GM19395 (cell line): ENCODE data around the gene C10orf71.

Source experiments
- ATAC-seq: cut with Tn5 transposase; IDR thresholded peaks from one replicate; pipeline ENCODE4 v1.9.1; 2021; ENCODE audit warnings: mild to moderate bottlenecking, moderate library complexity; ENCODE audit not compliant: unreplicated experiment

The C10orf71 gene

DNA sequence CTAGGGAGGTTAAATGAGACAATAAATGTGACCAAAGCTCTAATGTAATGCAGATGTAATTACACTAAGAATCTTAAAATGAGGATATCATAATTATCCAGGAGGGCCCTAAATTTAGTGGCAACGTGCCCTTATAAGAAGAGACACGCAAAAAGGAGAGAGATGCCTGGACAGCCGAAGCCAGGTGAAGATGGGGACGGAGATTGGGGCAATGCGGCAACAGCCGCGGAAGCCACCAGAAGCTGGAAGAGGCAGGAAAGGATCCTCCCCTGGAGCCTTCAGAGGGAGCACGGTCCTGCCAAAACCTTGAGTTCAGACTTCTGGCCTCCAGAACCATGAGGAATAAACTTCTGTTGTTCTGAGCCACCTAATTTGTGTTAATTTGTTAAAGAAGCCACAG is 25.3 kb upstream of the C10orf71 start:
- no peak for ATAC-seq

DNA sequence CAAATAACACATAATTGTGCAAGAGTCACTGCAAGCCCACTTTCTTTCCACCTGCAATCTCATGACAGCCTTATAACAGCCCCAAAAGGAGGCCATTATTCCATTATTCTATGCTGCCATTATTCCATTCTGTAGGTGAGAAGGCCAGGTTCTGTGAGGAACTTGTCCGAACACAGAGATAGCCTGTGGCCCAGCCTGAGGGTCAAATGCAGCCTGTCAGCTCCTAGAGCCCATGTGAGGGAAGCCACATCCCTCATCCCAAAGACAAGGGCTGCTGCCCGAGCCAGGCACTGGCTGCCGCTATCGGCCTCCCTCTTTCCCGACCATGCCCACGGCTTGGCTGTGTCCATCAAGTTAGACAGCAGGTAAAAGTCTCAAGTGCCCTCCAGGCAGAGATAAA is 24.1 kb upstream of the C10orf71 start:
- no peak for ATAC-seq

DNA sequence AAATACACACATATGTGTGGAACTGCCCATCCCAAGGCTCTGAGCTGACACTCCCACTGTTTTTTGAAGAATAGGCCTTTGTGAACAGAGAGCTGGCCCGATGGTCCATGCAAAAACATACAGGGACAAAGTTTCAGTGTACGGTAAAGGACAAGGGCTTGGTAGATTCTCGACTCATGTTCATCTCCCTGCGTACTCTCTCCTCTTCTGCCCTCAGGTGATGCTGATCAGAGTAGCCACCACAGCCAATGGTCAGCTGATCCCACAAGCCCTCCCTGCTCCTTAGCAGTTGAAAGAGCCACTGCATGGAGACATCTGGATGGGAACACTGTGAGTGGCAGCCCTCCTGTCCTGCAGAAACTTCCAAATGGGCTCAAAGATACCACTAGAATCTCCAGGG is 23.1 kb upstream of the C10orf71 start:
- ATAC-seq: no peak

DNA sequence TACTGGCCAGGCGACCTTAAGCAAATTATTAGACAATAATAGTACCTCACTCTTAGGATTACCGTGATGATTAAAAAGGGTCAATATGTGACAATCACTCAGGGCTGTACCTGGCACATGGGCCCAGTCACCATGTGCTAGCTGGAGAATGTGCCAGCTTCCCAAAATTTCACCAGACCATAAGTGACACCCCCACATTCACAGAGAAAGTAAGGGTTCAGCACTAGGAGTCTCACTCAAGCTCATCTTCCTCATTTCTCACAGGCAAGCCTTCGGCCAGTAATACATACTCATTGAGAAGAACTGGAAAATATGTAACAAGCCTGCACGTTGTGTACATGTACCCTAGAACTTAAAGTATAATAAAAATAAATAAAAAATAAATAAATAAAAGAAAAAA is 22.4 kb upstream of the C10orf71 start:
- ATAC-seq: no peak

DNA sequence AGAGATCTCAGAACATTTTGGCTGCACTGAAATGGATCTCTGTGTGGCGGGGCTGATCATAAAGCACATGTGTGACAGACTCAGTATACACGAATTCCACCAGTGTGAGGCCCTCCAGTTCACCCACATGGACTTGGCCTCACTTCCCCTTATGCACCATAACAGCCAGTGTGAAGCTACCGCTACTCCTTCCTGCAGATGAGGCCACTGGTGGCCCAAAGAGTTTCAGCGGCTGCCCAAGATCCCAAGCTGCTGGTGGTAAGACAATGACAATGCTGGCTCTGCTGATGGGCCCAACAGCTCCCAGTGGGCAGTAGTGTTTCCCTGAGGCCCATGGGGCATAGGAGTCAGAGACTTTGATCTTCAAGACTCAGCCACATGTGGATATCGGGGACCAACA is 21.0 kb upstream of the C10orf71 start:
- ATAC-seq: no peak

DNA sequence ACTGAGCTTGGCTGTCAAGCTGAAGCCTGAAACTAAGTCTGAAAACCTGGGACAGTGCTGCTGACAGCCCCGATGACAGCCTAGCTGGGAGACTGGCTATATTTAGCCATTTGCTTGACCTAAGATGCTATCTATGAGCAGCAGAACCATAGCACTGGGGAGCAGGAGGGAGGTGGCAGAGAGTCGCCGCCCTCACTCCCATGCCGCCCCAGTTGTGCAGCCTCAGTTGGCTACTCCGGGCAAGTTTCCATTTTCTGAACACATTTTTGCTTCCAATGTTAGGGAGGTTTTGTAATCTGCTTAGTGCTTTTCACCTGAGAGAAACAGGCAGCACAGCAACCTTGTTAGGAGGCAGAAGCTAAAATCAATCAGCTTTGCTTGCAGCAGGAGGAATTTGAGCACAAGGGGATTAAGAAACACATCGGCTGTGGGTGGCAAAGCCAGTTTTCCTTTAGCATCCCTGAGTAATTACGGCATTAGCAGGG is 20.4 kb upstream of the C10orf71 start:
- no peak for ATAC-seq

DNA sequence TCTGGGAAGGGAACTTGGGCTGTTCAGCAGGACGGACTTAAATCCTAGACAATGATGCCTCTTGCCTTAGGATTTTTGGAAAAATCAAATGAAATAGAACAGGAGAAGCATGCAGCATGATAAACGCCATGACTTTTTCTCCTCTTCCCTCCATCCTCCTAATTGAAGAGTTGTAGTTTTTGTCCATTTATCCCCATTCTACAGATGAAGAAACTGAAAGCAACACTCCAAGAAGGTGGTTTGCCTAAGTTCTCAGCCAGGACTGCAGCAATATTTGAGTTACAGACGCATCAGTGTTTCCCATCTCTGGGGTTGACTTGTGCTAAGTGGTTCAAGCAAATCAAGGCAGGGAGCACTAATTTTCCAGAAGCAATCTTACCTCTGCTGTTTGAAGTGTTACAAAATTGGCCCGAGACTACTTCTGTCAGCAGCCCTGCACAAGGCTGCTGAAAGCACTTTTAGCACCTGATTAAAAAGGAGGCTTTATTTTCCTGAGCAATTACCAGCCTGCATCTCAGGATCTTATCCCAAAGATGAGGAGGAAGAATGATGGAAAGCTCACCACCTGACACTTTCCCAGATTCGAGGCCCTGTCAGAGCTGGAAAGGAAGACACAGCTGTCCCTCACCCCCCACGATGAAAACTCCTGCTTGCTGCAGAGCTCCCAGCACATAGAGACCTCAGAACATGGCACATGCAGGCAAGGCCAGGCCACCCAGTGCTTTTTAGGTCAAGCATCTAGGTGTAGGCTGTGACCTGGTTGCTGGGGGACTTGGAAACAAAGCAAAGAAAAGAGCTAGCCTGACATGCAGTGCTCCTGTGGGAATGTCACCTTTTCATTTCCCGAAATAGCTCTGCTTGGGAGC is 19.7 kb upstream of the C10orf71 start:
- ATAC-seq: no peak

DNA sequence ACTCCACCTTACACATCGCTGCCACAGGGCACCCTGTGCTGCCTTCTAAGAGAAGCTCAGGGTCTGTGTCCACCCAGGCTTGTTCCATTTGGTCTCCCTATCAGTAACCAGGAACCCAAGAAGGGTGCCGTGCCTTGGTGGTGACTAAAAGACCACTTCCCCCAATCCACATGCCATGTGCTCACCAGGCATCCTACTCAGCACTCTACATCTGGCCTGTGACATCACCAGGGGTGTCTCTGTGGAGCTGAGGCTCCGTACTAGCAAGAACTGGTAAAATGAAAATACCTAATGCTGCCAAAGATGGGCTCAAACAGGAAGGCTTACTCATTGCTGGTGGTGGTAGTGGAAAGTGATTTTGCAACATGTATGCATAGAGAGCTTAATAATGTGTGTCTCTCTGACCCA is 19.0 kb upstream of the C10orf71 start:
- ATAC-seq: no peak

DNA sequence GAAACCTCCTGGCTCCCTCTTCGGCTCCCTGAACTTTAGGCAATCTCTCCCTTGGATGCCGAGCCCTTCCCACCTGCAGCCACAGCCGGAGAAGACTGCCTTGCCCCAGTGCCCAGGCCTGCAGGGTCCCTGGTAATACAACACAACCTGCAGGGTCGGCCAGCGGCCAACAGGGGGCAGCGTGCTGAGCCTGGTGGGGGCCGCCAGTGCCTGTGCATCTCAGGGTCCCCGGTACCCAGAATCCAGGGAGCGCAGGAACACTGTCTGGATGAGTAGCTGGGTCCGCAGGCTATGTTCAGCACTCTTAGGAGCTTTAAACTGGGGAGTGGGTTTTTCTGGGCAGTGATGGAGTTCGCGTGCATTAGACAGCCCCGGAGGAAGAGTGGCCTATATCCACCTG is 17.5 kb upstream of the C10orf71 start:
- no peak for ATAC-seq

DNA sequence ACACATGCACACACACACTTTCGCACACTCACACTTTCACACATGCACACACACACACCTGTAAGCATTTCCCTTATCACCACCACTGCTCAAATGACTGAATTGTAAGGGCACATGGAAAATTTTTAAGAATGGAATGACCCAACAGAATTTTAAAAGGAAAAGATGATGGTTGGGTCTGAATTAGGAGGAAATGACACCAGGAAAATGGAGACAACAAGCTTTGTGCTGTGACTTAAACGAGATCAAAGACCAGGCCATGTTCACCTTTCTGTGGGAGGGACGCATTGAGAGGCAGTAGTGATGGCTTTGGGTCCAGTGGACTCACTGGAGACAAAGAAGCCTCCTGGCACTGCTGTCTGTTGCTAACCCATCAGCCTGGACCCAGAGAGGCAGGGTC is 16.7 kb upstream of the C10orf71 start:
- ATAC-seq: no peak

DNA sequence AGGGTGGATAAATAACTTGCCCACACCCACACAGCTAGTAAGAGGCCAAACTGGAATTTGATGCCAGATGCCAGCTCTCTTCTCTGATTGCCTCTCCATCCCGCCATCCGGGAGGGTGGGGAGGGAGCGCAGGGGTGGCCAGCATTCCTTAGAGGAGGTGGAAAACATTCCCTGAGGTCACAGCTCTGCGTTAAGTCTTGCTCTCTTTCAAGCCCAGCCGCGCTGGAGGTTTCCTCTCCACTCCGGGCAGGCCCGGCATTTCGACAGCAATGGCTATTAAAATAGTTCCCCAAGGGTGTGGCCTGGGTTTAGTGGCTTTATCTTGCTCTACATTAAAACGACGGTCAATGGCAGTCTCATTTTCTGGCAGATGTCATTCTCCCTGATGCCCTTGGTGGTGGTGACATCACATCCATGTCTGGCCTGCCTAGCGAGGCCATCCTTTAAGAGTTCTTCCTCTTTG is 16.1 kb upstream of the C10orf71 start:
- ATAC-seq: no peak

DNA sequence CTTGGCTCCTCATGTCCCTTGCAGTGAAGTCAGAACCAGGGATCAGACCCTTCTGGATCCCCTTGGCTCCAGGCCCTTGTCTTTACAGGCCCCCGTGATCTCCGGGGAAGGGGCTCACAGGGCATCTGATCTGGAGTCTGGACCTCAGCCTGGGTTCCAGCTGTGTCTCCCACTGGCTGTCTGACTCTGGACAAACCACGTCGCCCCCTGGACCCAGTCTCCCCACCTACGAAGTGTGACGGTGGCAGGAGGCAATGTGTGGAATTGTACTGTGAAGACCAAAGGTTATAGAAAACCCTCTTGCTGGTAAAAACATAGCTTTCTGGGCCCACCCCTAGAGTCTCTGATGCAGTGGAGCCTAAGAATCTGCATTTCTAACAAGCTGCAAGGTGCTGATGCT is 15.5 kb upstream of the C10orf71 start:
- ATAC-seq: no peak

DNA sequence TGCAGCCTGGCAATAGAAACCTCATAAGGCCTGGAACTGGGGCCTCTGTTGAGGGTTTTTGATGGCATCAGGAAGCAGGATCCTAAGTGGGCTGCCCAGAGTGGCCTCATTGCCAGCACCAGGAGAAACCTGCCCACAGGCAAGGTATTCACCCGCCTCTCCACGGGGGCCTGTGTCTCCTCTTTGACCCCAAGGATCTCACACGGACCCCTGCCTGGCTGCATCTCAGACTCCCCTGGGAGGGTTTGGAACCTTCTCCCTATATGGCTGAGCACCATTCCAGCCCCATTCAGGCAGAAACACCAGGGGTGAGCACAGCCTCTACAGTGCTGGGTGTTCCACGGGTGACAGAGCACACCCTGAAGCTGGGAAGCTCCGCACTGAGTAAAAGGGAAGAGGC is 14.6 kb upstream of the C10orf71 start:
- no peak for ATAC-seq

DNA sequence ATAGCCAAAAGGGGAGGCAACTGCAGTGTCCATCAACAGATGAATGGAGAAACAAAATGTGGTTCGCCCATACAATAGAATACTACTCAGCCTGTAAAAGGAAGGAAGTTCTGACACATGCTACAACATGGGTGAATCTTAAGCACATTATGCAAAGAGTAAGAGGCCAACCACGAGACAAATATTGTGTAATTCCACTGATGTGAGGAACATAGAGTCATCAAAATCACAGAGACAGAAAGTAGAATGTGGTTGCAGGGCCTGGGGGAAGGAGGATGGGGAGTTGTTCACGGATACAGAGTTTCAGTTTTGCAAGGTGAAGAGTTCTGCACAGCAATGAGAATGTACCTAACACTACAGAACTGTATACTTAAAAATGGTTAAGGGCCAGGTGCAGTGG is 13.7 kb upstream of the C10orf71 start:
- ATAC-seq: no peak

DNA sequence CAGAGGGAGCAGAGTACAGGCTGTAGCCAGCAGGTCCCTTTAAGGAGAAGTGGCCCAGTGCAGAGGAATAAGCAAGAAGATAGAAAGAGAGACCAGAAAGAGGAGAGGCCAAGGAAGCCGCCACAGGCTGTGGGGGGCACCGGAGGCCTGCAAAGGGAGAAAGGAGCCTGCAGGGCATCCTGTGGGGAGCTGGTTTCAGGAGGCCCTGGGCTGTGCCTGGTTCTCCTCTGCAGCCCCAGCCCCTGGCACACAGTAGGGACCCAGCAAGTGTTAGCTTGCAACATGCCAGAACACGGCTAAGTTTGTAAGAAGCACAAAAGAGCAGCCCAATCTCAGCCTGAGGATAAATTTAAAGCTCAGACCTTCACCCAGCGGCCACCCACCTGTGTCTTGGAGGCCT is 12.3 kb upstream of the C10orf71 start:
- ATAC-seq: no peak

DNA sequence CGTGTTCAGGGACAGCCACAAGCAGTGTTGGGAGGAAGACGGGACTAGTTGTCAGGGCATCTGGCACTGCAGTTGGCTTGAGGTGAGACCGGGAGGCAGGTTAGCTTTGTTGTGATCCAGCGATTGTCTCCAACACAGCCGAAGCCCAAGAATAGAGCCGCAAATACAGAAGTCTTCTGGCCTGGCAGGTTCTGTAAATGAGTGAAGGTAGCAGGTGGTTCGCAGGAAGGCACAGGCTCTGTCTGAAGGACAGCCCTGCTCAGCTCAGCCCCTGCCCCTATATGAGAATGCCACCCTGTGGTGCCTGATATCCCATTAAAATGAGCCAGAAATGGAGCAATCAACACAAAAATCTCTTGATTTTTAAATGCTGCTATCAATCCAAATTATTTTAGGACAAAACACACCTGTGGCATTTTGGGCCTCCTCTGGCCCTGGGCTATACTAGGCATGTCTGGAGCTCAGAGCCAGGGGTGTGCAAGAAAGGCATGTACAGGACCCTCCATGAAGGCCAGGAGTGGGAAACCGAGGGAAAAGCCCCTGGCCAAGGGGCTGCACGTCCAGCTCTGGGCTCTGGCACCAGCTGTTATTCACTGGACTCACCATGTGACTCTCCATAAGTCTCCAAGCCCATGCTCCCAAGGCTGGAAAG is 11.2 kb upstream of the C10orf71 start:
- ATAC-seq: no peak

DNA sequence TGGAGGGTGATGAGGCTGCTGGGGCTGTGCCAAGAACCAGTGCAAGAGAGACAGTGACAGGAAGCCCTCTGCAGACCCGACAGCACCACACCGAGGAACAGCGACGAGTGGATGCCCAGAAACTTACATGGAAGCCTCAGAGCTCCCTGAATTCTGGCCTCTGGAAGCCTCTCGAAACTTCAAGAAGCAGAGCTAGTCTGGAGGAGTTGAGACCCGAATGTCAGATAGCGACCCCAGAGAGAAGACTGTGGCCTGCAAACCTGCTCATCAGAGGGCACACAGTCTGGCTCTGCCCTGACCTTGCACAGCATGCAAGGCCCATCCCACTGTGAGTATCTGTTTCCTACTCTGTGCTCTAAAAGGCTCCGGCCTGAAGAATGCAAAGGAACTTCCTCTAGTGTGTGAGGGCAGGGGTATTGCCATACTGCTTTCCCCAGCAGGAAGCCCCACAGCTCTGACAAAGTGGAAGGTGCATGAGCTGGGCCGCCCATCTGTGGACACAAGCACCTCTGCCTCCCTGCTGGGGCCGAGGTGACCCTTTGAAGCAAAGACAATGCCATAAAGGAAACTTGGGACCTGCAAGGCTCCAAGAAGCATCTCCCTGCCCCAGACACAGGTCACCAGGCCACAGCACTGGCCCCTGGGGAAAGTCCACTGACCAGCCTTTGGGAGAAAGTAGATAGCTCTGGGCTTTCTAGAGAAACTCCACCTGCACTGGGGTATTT is 10.5 kb upstream of the C10orf71 start:
- ATAC-seq: no peak

DNA sequence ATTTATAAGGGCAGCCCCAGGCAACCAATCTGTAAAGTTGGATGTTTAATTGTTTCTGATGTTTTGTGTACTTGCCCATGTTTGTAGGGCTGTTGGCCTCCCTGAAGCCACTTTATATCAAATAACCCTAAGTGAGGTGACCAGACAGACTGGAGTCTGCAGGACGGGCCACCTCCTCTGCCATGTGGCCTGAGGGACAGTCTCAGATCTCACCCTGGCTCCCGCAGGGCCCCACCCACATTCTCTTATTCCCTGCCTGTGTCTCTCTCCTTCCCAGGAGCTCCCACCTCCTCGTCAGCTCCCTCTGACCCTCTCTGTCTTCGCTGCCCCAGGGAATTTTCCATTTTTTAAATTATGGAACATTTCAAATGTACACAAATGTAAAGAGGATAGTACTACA is 9.5 kb upstream of the C10orf71 start:
- ATAC-seq: no peak

DNA sequence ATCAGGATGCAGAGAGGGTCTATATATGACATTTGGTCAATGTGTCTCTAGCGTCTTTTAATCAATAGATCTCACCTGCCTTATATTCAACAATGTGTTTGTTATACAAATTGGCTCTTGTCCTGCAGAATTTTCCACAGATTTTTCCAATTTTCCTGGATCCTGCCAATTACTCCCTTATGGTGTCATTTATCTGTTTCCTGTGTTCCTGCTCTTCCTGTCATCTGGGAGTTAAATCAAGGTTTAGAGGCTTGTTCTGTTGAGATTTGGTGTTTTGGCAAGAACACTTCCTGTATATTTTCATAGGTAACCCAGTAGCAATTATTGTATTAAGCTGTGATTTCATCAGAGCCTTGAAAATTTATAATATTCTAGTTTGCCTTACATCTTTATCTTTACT is 8.8 kb upstream of the C10orf71 start:
- ATAC-seq: no peak

DNA sequence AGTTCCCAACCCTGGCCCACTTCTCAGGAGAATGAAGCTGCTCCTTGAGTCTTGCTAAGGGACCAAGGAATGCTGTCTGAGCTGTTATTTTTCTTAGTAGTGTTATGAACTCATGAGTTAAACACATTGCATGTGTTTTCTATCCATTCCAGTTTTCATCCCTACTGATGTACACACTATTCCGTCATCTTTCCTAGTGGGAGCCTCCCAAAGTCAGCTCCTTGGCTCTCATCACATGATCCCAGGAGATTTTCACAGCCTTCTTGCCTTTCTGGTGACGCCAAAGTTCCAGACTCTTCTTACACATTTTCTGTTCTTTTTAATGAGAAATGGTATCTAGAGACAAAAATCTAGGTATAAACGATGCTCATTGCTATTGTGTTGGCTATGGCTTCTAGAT is 8.4 kb upstream of the C10orf71 start:
- ATAC-seq: no peak

DNA sequence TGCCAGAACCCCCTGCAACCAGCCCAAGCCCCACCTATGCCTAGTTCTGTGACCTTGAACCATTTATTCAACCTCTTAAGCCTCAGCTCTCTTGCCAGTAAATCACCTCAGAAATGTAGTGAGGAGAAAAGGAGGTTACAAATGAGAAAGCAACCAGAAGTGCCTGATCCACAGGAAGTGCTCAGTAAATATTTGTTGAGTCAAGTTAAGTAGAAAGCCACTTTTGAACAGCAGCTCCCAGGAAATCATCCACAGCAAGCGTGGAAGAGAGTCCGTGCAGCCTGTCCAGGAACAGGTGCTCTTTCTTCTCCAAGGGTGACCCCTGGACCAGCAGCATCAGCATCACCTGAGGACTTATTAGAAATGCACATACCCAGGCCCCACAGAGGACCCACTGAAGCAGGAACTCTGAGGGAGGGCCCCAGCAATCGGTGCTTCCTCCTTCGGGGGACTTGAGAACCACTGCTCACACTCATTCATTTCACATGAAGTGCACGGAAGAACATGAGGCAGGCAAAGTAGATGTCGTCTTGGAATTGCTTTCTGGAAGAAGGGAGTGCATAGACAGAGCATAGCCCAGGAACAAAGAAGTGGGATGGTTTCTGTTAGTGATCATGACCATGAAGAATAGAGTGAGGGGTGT is 6.3 kb upstream of the C10orf71 start:
- no peak for ATAC-seq
